ENCODE data around the gene MAP3K20. TPM values are rescaled to one million over a fixed set of nuclear protein-coding genes. Genes with fewer than 3 reads are reported as not detected.

MAP3K20 gene
- total RNA-seq, 2 donors from 2014 or later, result 22.6 to 38.9 TPM

- intact Hi-C loops (cut with DNase I), result no loop called here
- TF ChIP-seq CTCF (IDR thresholded peaks at IDR 0.05), result no peak
These were observed 69.8 kb downstream of the MAP3K20 start for GRCh38 chr2:173145454-173145853.

DNA sequence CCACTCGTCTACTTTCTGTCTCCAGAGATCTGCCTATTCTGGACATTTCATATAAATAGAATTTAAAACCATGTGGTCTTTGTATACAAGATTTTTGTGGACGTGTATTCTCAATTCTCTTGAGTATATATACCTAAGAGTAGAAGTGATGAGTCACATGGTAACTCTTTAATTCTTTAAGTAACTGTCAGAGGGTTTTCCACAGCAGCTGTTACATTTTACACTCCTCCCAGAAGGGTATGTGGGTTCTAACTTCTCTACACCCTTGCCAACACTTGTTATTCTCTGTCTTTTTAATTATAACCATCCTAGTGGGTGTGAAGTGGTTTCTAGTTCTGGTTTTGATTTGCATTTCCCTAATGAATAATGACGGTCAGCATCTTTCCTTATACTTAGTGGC is 70.9 kb downstream of the MAP3K20 start:
- H3K9me3 ChIP-seq, result no peaks in the 10 kb centered on the region
- DNase-seq, result no peak
- no peak for TF ChIP-seq CTCF (IDR thresholded peaks at IDR 0.05)
- H3K4me1 ChIP-seq, result no peaks in the 10 kb centered on the region
- no peaks in the 10 kb centered on the region for H3K27me3 ChIP-seq
- no peak overlapping the region for H3K27ac ChIP-seq
- H3K4me3 ChIP-seq, result no peak overlapping the region
- H3K9ac ChIP-seq (ENCODE audit: low read depth in 2 of 2, low read length in 2 of 2), result no peak overlapping the region
- intact Hi-C loops (cut with DNase I), result no loop called here
- no peaks in the 10 kb centered on the region for H3K36me3 ChIP-seq

More at GRCh38 chr2:173145454-173145853, 69.8 kb downstream of the MAP3K20 start:
- DNase-seq, result no peak
- no peaks in the 10 kb centered on the region for H3K36me3 ChIP-seq
- H3K4me3 ChIP-seq, result no peak overlapping the region
- H3K4me1 ChIP-seq, result no peaks in the 10 kb centered on the region
- no peaks in the 10 kb centered on the region for H3K9me3 ChIP-seq
- no peak overlapping the region for H3K9ac ChIP-seq (ENCODE audit: low read depth in 2 of 2, low read length in 2 of 2)
- H3K27ac ChIP-seq, result no peak overlapping the region
- H3K27me3 ChIP-seq, result no peaks in the 10 kb centered on the region

GRCh38 chr2:173148520-173148919 is 72.9 kb downstream of the MAP3K20 start:
- no peak for DNase-seq
- no peak for TF ChIP-seq CTCF (IDR thresholded peaks at IDR 0.05)
- H3K27ac ChIP-seq, result no peak overlapping the region
- no peaks in the 10 kb centered on the region for H3K4me1 ChIP-seq
- intact Hi-C loops (cut with DNase I), result no loop called here
- H3K27me3 ChIP-seq, result no peaks in the 10 kb centered on the region
- H3K36me3 ChIP-seq, result no peaks in the 10 kb centered on the region
- no peak overlapping the region for H3K9ac ChIP-seq (ENCODE audit: low read depth in 2 of 2, low read length in 2 of 2)
- no peak overlapping the region for H3K4me3 ChIP-seq
- H3K9me3 ChIP-seq, result no peaks in the 10 kb centered on the region

DNA sequence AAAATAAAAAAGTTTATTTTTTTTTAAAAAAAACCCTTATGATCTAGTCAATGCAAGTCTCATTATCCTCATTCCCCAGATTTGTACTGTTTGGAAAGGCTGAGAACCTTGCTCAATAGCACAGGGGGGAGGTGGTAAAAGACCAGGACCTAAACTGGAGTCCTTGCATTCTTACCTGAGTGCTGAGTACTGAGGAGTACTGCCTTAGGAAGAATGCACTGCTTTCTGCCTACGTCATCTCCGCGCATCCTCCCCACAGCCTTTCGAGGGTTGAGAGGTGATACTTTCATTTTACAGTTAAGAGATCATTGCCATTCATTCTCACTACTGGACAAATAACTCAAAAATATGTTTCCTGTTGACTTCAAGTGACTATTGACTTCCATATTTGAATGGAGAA is 73.8 kb downstream of the MAP3K20 start:
- no peak for DNase-seq
- Histone ChIP-seq H3K9me3 (no peaks in the 10 kb centered on the region), H3K4me1 (no peaks in the 10 kb centered on the region), H3K27ac (no peak overlapping the region), H3K36me3 (no peaks in the 10 kb centered on the region), H3K4me3 (no peak overlapping the region), H3K9ac (ENCODE audit: low read depth in 2 of 2, low read length in 2 of 2) (no peak overlapping the region), H3K27me3 (no peaks in the 10 kb centered on the region)
- no peak for TF ChIP-seq CTCF (IDR thresholded peaks at IDR 0.05)
- intact Hi-C loops (cut with DNase I), result no loop called here

- no peak for DNase-seq
- Histone ChIP-seq H3K9ac (ENCODE audit: low read depth in 2 of 2, low read length in 2 of 2) (no peak overlapping the region), H3K9me3 (no peaks in the 10 kb centered on the region), H3K4me1 (no peaks in the 10 kb centered on the region), H3K36me3 (no peaks in the 10 kb centered on the region), H3K4me3 (no peak overlapping the region), H3K27ac (no peak overlapping the region), H3K27me3 (no peaks in the 10 kb centered on the region)
- TF ChIP-seq CTCF (IDR thresholded peaks at IDR 0.05), result no peak
- intact Hi-C loops (cut with DNase I), result no loop called here
These were observed 74.4 kb downstream of the MAP3K20 start for GRCh38 chr2:173150087-173150486.

DNA sequence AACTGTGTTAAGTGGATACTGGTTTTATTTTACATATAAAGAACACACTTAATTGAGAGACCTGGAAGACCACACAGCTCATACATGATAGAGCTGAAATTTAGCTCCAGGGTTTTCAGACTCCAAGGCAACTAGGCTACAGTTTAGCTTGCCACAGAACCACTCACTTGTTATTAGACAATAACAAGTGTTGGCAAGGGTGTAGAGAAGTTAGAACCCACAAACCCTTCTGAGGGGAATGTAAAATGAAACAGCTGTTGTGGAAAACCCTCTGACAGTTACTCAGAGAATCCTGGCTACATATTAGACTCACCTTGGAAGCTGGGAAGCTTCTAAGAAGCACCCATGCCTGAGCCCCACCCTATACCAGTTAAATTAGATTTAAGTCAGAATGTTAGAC is 75.3 kb downstream of the MAP3K20 start:
- Histone ChIP-seq H3K27ac (no peak overlapping the region), H3K36me3 (no peaks in the 10 kb centered on the region), H3K4me1 (no peaks in the 10 kb centered on the region), H3K9me3 (no peaks in the 10 kb centered on the region), H3K4me3 (no peak overlapping the region), H3K9ac (ENCODE audit: low read depth in 2 of 2, low read length in 2 of 2) (no peak overlapping the region), H3K27me3 (no peaks in the 10 kb centered on the region)
- intact Hi-C loops (cut with DNase I), result no loop called here
- no peak for DNase-seq
- no peak for TF ChIP-seq CTCF (IDR thresholded peaks at IDR 0.05)

Data from colonic mucosa (tissue), 4 donors.